ENCODE data around the gene HBEGF.

HBEGF gene

DNA sequence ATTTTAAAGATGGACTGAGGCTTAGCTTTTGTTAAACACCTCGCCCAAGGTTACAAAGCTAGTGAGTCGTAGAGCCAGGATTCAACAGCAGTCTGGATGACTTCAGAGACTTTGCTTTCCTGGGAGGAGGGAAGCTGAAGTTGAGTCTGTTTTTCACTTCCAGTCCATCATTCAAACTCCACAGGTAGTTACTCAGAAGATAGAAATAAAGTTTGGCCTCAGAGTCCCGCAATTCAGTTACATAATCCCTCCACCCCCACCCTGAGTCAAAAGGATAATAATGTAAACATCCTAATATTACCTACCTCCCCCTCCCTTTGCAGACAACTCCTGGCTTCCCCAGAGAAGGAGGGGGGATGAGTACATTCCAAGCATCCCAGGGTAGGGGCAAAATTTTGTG is 8.1 kb downstream of the HBEGF start:
- no peak for DNase-seq (ENCODE audit: low read depth in 1 of 2, low spot score in 1 of 2)

DNA sequence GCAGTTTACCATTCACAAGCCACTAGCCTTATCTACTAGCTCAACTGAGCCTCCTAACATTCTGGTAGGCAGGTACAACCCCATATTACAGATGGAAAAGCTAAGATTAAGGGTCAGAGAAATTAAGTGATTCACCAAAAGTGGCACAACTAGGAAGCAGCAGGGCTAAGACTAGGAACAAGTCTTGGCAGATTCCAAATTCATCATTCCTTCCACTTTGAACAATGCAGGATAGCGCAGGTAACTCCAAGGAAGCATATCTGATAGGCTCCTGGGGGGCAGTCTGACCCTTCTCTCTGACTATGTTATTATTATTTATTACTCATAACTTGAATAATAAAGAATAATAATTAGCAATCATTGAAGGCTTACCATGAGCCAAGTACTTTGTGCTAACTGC is 8.5 kb downstream of the HBEGF start:
- DNase-seq (ENCODE audit: low read depth in 1 of 2, low spot score in 1 of 2) = no peak

GRCh38 chr5:140336388-140336787 is 10.0 kb downstream of the HBEGF start:
- DNase-seq (ENCODE audit: low read depth in 1 of 2, low spot score in 1 of 2) = no peak

DNA sequence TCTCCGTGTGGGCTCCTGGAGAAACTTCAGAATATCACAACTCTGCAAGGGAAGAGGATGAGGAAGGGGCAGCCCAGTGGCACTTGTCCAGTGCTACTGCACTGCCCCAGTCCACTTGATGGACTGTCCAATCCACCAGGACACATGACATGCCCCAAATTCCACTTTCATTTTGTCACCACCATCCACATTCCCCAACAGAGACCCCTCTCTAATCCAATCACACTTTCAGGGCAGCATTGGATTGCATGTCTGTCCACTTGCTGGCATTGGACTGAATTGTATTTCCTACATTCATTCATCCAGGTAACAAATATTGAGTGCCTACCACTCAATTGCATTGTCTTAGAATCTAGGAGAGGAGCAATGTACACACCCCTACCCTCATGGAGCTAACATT is 14.8 kb downstream of the HBEGF start:
- no peak for DNase-seq (ENCODE audit: low read depth in 1 of 2, low spot score in 1 of 2)

- no peak for DNase-seq (ENCODE audit: low read depth in 1 of 2, low spot score in 1 of 2)
Measured at GRCh38 chr5:140329739-140330481, 16.5 kb downstream of the HBEGF start.

DNA sequence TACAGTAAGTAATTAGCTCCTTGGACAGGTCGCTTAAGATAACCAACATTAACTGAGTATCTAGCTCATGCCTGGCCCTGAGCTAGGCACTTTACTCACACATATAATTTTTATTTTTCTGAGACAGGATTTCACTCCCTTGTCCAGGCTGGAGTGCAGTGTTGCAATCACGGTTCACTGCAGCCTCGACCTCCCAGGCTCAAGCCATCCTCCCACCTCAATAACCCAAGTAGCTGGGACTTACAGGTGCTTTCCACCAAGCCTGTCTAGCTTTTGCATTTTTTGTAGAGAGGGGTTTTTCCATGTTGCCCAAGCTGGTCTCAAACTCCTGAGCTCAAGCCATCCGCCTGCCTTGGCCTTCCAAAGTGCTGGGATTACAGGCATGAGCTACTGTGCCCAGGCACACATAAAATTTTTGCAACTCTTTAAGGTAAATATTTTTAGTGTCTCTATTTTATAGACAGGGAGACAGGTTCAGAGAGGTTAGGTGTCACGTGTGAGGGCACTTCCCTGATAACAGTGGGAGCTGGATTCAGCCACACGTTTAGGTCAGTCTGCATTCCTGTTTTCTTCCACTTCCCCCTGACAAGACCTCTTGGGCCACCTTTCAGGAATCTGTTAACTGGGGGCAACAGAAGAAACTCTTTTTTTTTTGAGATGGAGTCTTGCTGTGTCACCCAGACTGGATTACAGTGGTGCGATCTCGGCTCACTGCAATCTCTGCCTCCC is 18.2 kb downstream of the HBEGF start:
- DNase-seq (ENCODE audit: low read depth in 1 of 2, low spot score in 1 of 2) = no peak

- no peak for DNase-seq (ENCODE audit: low read depth in 1 of 2, low spot score in 1 of 2)
Measured at GRCh38 chr5:140327589-140327988, 18.8 kb downstream of the HBEGF start.

GRCh38 chr5:140325486-140325885 is 20.9 kb downstream of the HBEGF start:
- no peak for DNase-seq (ENCODE audit: low read depth in 1 of 2, low spot score in 1 of 2)

GRCh38 chr5:140324617-140325241 is 21.7 kb downstream of the HBEGF start:
- DNase-seq (ENCODE audit: low read depth in 1 of 2, low spot score in 1 of 2) = no peak

DNA sequence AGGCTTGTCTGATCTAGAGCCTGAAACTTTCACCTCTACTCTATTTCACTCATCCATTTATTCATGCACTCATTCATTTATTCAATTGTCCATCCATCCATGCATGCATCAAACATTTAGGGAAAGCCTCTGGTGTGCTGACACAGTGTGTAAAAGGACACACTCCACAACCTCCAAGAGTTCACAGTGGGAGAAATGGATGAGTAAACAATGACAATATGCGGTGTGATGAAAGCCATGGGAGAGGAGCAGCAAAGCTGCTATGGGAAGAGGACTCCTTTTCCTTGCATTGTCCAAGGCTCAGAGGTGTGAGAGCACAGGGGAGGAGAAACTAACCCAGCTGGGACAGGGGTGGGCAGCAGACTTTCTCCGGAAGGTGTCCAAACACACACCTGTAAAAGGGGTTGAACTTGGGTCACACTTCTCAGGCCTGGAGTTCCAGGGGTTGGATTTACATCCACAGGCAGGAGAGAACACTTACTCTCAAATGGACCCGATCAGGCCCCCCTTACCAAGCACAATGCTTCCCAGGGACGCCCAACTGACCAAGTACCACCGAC is 22.3 kb downstream of the HBEGF start:
- no peak for DNase-seq (ENCODE audit: low read depth in 1 of 2, low spot score in 1 of 2)

- DNase-seq (ENCODE audit: low read depth in 1 of 2, low spot score in 1 of 2) = no peak
Measured at GRCh38 chr5:140322751-140323731, 23.4 kb downstream of the HBEGF start.

DNA sequence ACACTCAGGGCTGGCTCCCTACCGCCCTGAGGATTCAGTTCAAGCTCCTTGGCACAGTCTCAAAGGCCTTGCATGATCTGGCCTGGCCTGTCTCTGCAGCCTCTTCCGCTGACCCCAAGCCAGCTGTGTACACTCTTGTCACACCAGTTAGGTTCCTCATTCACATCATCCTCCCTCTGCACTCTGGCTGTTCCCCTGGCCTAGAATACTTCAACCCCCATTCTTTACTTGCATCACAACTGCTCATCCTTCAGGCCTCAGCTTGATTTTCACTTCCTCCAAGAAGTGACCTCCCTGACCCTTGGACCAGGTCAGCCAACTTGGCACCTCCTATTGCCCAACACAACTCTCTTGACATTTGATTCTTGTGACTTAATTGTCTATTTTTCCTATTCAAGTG is 24.6 kb downstream of the HBEGF start:
- no peak for DNase-seq (ENCODE audit: low read depth in 1 of 2, low spot score in 1 of 2)

- no peak for DNase-seq (ENCODE audit: low read depth in 1 of 2, low spot score in 1 of 2)
Measured at GRCh38 chr5:140319833-140320232, 26.6 kb downstream of the HBEGF start.

DNA sequence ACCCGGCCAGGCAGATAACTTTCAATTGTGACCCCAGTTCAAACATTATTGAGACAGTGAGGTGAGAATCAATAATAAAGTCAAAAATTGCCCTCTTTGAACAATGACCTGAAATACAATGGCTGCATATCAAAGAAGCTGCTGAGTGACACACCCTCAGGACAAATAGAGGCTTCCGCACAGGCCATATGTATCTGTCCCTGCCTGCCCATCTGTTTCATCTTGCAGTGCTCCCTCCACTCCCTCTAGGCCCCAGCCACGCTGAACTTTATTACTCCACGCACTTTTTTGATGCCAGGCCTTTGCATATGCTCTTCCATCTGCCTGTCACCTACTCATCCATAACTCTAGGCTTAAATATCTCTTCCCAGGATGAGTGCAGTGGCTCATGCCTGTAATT is 27.6 kb downstream of the HBEGF start:
- no peak for DNase-seq (ENCODE audit: low read depth in 1 of 2, low spot score in 1 of 2)

DNA sequence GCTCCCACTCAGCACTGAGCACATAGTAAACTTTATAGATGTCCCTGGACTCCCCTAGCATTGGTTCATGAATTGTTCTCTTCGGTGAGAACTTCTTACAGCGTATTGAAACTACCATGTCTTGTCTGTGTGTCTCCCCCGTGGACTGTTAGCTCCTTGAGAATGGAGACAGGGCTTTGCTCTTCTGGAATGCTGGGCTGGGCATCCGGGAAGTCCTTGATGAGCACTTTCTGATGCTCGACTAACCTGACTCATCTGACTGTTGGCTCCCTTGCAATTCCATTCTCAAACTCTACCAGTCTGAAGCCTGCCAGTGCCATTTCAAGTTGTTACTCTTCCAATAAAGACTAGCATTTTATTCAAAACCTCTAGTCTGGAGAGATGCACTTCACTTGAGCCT is 28.5 kb downstream of the HBEGF start:
- no peak for DNase-seq (ENCODE audit: low read depth in 1 of 2, low spot score in 1 of 2)

GRCh38 chr5:140312791-140313189 is 33.6 kb downstream of the HBEGF start:
- no peak for DNase-seq (ENCODE audit: low read depth in 1 of 2, low spot score in 1 of 2)

GRCh38 chr5:140312067-140312790 is 34.2 kb downstream of the HBEGF start:
- DNase-seq (ENCODE audit: low read depth in 1 of 2, low spot score in 1 of 2) = no peak

DNA sequence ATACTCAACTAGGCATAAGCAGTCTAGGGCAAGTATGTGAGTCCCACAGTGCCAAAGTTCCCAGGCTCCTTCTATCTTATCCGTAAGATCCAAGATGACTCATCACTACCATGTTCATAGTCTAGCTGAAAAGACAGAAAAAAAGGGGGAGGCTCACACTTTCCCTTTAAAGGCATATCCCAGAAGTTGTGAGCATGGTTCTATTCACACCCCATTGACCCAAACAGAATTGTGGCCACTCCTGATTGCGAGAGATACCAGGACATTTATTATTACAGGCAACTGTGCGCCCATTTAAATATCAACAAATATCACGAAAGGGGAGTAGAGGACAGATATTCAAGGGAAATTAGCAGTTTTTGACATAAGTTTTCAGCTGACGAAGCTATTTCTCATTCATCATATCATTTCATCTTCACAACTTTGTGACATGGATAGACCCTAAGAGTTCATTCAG is 35.4 kb downstream of the HBEGF start:
- DNase-seq (ENCODE audit: low read depth in 1 of 2, low spot score in 1 of 2) = no peak

DNA sequence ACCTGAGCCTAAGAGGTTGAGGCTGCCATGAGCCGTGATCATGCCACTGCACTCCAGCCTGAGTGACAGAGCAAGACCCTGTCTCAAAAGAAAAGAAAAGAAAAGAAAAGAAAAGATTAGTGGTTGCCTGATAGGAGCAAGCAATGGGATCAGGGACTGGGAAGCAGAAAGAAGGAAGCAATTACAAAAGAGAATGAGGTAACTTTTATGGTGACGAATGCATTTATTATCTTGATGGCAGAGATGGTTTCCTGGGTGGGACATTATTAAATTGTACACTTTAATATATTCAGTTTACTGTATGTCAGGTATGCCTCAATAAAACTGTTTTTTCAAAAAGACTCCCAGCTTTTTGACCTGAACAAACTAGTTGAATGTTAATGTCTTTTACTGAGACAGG is 36.0 kb downstream of the HBEGF start:
- DNase-seq (ENCODE audit: low read depth in 1 of 2, low spot score in 1 of 2) = no peak

GRCh38 chr5:140309706-140310249 is 36.6 kb downstream of the HBEGF start:
- DNase-seq (ENCODE audit: low read depth in 1 of 2, low spot score in 1 of 2) = no peak
